ENCODE data around the gene RHBDL3. TPM values are rescaled to one million over a fixed set of nuclear protein-coding genes. Genes with fewer than 3 reads are reported as not detected.

RHBDL3 gene
- total and polyA plus RNA-seq, 10 of the 15 experiments (the other 5 are each of a cell fraction or from before 2014, with no cell fraction given) = 0.04 to 0.24 (median 0.04) TPM; not detected in 5

DNA sequence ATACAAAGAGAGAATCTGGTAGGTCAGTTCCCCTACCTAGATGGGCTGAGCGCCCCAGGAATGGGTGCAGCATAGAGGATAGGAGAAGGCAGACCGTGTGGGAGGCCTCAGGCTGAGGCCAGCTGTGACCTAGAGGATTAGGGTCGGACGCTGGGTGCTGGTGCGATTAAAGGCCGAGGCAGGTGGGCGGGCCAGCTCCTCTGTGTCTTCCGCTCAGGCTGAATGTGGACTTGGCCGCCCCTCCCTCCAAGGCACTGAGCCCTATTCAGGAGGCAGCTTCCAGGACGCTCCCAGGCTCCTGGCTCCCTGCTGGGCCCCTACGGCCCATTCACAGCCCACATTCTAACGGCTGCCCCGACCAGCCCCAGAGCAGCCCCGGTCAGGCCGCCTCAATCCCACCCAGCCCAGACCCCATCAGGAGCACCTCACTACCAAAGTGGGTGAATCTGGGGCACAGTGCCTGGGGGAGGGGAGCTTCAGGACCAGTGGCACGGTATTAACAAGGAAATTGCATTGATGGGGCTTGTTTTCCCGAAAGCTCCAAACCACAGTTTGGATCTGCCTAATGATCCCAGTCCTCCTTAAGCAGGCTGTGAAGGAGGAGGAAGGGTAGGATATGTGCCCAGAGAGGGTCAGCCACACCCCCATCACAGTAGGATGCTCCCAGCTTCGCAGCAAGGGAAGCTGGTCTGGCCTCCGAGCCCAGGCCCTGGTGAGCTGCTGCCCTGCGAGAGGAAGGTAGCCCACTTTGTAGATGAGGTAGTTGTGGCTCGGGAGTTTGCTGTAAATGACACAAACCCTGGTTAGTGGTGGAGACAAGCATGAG lies 14.5 kb downstream of the RHBDL3 start:
- ChIA-PET SMC1A (ENCODE audit: uncharacterized antibody, unreplicated experiment) (no interaction called here), CTCF (no interaction called here), RAD21 (ENCODE audit: unreplicated experiment) (no interaction called here), POLR2A (no interaction called here)
- in situ Hi-C loops (cut with MboI) (no loop called here), intact Hi-C loops (cut with micrococcal nuclease; ENCODE audit: unreplicated experiment) (no loop called here)
- Histone ChIP-seq H3K27me3 (replicated peaks in 1 of 2; ENCODE audit: control insufficient read depth in 2 of 2, insufficient read depth in 2 of 2, low read length in 1 of 2) (peaks cover 0 to 5% of the 10 kb centered on the region in 2 experiments; a peak in 1 of 4 replicates), H3K36me3 (ENCODE audit: control insufficient read depth in 2 of 2, insufficient read depth in 2 of 2, low read length in 1 of 2) (no peaks in the 10 kb centered on the region), H3K9ac (ENCODE audit: control insufficient read depth, insufficient read depth, low read length) (no peak overlapping the region), H3K4me1 (ENCODE audit: control insufficient read depth, insufficient read depth, low read length) (peaks cover 8% of the 10 kb centered on the region; the same call in 1 of the 2 replicates), H3K4me3 (no peak overlapping the region), H3K4me2 (ENCODE audit: control insufficient read depth, insufficient read depth) (no peak overlapping the region), H3K79me2 (ENCODE audit: control insufficient read depth, insufficient read depth, low read length) (no peaks in the 10 kb centered on the region), H3K9me3 (replicated peaks; ENCODE audit: control insufficient read depth, insufficient read depth, low read length) (no peaks in the 10 kb centered on the region), H4K20me1 (ENCODE audit: control insufficient read depth, insufficient read depth) (no peaks in the 10 kb centered on the region), H3K27ac (ENCODE audit: control insufficient read depth, insufficient read depth) (no peak overlapping the region), H2AFZ (ENCODE audit: control insufficient read depth, low read depth, low read length) (no peak overlapping the region)
- BruUV-seq (replicated peaks) = no TSS peak
- ATAC-seq (no peak), DNase-seq (ENCODE audit: low read depth, low spot score) (no peak), FAIRE-seq (no peak)
- WGBS (ENCODE audit: insufficient coverage, insufficient replicate concordance, low lambda C conversion rate, missing lambda C conversion rate) = 54% methylated on average over 21 of the region's 21 CpGs
- TF ChIP-seq, protein P1, sequence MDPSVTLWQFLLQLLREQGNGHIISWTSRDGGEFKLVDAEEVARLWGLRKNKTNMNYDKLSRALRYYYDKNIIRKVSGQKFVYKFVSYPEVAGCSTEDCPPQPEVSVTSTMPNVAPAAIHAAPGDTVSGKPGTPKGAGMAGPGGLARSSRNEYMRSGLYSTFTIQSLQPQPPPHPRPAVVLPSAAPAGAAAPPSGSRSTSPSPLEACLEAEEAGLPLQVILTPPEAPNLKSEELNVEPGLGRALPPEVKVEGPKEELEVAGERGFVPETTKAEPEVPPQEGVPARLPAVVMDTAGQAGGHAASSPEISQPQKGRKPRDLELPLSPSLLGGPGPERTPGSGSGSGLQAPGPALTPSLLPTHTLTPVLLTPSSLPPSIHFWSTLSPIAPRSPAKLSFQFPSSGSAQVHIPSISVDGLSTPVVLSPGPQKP (IDR thresholded peaks at IDR 0.05; ENCODE audit: low read depth, low read length) = no peak
- TF ChIP-seq MYB (IDR thresholded peaks at IDR 0.05; ENCODE audit: borderline replicate concordance, low read depth, low read length) (no peak), SMC3 (IDR thresholded peaks at IDR 0.05; ENCODE audit: borderline replicate concordance, low read length) (no peak), MYC (IDR thresholded peaks at IDR 0.05; ENCODE audit: insufficient read depth, insufficient read length, insufficient replicate concordance, low read length, severe bottlenecking) (no peak), MXI1 (IDR thresholded peaks at IDR 0.05; ENCODE audit: low read depth, low read length) (no peak), ZZZ3 (IDR thresholded peaks at IDR 0.05; ENCODE audit: control insufficient read depth, insufficient read length, low read depth) (no peak), POLR2A (IDR thresholded peaks at IDR 0.05; ENCODE audit: low read depth, low read length) (no peak), POLR2AphosphoS2 (IDR thresholded peaks at IDR 0.05; ENCODE audit: low read depth, low read length) (no peak), FOS (IDR thresholded peaks at IDR 0.05; ENCODE audit: borderline replicate concordance, extremely low read depth, insufficient read length) (no peak), MEF2B (IDR thresholded peaks at IDR 0.05; ENCODE audit: partially characterized antibody, poor library complexity, severe bottlenecking) (no peak), NR2C1 (IDR thresholded peaks at IDR 0.05) (no peak), CBFB (IDR thresholded peaks at IDR 0.05; ENCODE audit: low read depth) (no peak)
- TF ChIP-seq, protein P2, sequence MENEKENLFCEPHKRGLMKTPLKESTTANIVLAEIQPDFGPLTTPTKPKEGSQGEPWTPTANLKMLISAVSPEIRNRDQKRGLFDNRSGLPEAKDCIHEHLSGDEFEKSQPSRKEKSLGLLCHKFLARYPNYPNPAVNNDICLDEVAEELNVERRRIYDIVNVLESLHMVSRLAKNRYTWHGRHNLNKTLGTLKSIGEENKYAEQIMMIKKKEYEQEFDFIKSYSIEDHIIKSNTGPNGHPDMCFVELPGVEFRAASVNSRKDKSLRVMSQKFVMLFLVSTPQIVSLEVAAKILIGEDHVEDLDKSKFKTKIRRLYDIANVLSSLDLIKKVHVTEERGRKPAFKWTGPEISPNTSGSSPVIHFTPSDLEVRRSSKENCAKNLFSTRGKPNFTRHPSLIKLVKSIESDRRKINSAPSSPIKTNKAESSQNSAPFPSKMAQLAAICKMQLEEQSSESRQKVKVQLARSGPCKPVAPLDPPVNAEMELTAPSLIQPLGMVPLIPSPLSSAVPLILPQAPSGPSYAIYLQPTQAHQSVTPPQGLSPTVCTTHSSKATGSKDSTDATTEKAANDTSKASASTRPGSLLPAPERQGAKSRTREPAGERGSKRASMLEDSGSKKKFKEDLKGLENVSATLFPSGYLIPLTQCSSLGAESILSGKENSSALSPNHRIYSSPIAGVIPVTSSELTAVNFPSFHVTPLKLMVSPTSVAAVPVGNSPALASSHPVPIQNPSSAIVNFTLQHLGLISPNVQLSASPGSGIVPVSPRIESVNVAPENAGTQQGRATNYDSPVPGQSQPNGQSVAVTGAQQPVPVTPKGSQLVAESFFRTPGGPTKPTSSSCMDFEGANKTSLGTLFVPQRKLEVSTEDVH (IDR thresholded peaks at IDR 0.05; ENCODE audit: low read depth, partially characterized antibody) = no peak
- TF ChIP-seq, protein P3, sequence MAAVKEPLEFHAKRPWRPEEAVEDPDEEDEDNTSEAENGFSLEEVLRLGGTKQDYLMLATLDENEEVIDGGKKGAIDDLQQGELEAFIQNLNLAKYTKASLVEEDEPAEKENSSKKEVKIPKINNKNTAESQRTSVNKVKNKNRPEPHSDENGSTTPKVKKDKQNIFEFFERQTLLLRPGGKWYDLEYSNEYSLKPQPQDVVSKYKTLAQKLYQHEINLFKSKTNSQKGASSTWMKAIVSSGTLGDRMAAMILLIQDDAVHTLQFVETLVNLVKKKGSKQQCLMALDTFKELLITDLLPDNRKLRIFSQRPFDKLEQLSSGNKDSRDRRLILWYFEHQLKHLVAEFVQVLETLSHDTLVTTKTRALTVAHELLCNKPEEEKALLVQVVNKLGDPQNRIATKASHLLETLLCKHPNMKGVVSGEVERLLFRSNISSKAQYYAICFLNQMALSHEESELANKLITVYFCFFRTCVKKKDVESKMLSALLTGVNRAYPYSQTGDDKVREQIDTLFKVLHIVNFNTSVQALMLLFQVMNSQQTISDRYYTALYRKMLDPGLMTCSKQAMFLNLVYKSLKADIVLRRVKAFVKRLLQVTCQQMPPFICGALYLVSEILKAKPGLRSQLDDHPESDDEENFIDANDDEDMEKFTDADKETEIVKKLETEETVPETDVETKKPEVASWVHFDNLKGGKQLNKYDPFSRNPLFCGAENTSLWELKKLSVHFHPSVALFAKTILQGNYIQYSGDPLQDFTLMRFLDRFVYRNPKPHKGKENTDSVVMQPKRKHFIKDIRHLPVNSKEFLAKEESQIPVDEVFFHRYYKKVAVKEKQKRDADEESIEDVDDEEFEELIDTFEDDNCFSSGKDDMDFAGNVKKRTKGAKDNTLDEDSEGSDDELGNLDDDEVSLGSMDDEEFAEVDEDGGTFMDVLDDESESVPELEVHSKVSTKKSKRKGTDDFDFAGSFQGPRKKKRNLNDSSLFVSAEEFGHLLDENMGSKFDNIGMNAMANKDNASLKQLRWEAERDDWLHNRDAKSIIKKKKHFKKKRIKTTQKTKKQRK (IDR thresholded peaks at IDR 0.05; ENCODE audit: low read depth, low read length) = no peak
- TF ChIP-seq, protein P4, sequence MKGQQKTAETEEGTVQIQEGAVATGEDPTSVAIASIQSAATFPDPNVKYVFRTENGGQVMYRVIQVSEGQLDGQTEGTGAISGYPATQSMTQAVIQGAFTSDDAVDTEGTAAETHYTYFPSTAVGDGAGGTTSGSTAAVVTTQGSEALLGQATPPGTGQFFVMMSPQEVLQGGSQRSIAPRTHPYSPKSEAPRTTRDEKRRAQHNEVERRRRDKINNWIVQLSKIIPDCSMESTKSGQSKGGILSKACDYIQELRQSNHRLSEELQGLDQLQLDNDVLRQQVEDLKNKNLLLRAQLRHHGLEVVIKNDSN (IDR thresholded peaks at IDR 0.05; ENCODE audit: borderline replicate concordance, extremely low read length, insufficient read depth, low read depth, low read length) = no peak
